Endodermal cell (in vitro differentiated cells): ENCODE data around the gene KIF26B. TPM values are rescaled to one million over a fixed set of nuclear protein-coding genes. Genes with fewer than 3 reads are reported as not detected.

ENCODE experiments used
- DNase-seq: peaks from one replicate; pipeline ENCODE4 v3.0.0-alpha.2; 2017
- H3K27ac ChIP-seq: 2 replicates; pipeline ENCODE4 v1.5.1; 2013; ENCODE audit warnings: mild to moderate bottlenecking, low read depth, low read length, moderate library complexity
- H3K27me3 ChIP-seq: 2 replicates; pipeline ENCODE4 v1.6.1; 2013; ENCODE audit warnings: mild to moderate bottlenecking, low read length, moderate library complexity; ENCODE audit not compliant: insufficient read depth, control insufficient read depth, poor library complexity, severe bottlenecking
- H3K36me3 ChIP-seq: 2 replicates; pipeline ENCODE4 v1.7.0; 2013; ENCODE audit warnings: mild to moderate bottlenecking, low read length, moderate library complexity; ENCODE audit not compliant: control insufficient read depth, insufficient read depth
- H3K4me1 ChIP-seq: one replicate; pipeline ENCODE4 v1.7.0; 2013; ENCODE audit warnings: low read length; ENCODE audit not compliant: control insufficient read depth, insufficient read depth
- H3K4me3 ChIP-seq: 2 replicates; pipeline ENCODE4 v1.5.1; 2013; ENCODE audit warnings: mild to moderate bottlenecking, low read length, moderate library complexity
- H3K9ac ChIP-seq: 2 replicates; pipeline ENCODE4 v1.6.1; 2013; ENCODE audit warnings: mild to moderate bottlenecking, low read length, moderate library complexity; ENCODE audit not compliant: poor library complexity, severe bottlenecking; ENCODE audit errors: extremely low read depth
- H3K9me3 ChIP-seq: 2 replicates; pipeline ENCODE4 v1.6.1; 2013; ENCODE audit warnings: mild to moderate bottlenecking, low read length, moderate library complexity; ENCODE audit not compliant: control insufficient read depth
- H3K27ac Mint-ChIP-seq: 2 replicates; pipeline ENCODE4 v1.8.0; 2020; ENCODE audit warnings: mixed read lengths
- H3K27me3 Mint-ChIP-seq: 2 replicates; pipeline ENCODE4 v1.8.0; 2021; ENCODE audit warnings: mild to moderate bottlenecking, mixed read lengths; ENCODE audit not compliant: insufficient read depth
- H3K36me3 Mint-ChIP-seq: 2 replicates; pipeline ENCODE4 v1.8.0; 2020; ENCODE audit warnings: low read depth, mixed read lengths
- H3K4me1 Mint-ChIP-seq: 2 replicates; pipeline ENCODE4 v1.8.0; 2020; ENCODE audit warnings: mixed read lengths
- H3K4me3 Mint-ChIP-seq: 2 replicates; pipeline ENCODE4 v1.8.0; 2020; ENCODE audit warnings: mild to moderate bottlenecking, moderate library complexity, mixed read lengths
- H3K9me3 Mint-ChIP-seq: 2 replicates; pipeline ENCODE4 v1.8.0; 2020; ENCODE audit warnings: mild to moderate bottlenecking, mixed read lengths
- whole genome bisulfite sequencing, 2 experiments: methylation state at CpG; one replicate each; pipeline versions ENCODE4 v1.1.5 to v1.1.7; 2013; ENCODE audit warnings: missing lambda C conversion rate in 2 of 2, mixed read lengths in 1 of 2; ENCODE audit not compliant: insufficient coverage in 1 of 2, insufficient read length in 1 of 2; 5-methylcytosine and 5-hydroxymethylcytosine counted together
- total RNA-seq, 2 donors: library from RNA; stranded (reverse); fragmentation: NEBNext Ultra II Directional in 1 of 2; extraction: Animal tissue kit (Norgen Biotek cat#: 25700) in 1 of 2; gene quantifications; 2 replicates in 1 of 2; 3 replicates in 1 of 2; pipeline ENCODE4 v1.2.1, GENCODE V29; 2021
- TF ChIP-seq, protein P1 (sequence below): fragments of 200-600 bp; sonication (generic); conservative IDR thresholded peaks from 2 replicates; pipeline ENCODE4 v1.5.0; 2021; ENCODE audit warnings: antibody characterized with exemption, mild to moderate bottlenecking

The KIF26B gene
- total RNA-seq, 2 donors from 2014 or later, result 12.3 to 21.0 TPM

DNA sequence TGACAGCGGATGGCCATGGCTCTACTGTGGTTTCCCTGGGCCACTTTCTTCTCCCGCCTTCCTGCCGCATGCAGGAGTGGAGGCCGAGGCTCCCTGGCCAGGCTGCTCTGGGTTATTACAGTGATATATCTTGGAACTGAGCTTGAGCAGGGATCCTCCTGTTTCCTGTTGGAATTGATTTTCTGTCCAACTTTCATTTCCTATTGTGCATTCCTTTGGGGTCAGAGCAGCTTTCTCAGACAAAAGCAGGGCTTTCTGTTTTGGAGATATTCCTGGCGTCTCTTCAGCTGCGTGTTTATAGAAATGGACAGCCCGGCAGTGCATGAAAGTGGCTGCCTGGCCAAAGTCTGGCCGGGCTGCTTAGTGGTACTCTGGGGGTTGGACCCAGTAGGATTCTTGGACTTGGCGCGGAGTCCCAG is 146.4 kb downstream of the KIF26B start:
- Histone ChIP-seq H3K4me1 (no peaks in the 10 kb centered on the region), H3K27ac (no peak overlapping the region), H3K9ac (no peak overlapping the region), H3K27me3 (no peaks in the 10 kb centered on the region), H3K4me3 (no peak overlapping the region), H3K36me3 (no peaks in the 10 kb centered on the region), H3K9me3 (no peaks in the 10 kb centered on the region)
- TF ChIP-seq, protein P1, sequence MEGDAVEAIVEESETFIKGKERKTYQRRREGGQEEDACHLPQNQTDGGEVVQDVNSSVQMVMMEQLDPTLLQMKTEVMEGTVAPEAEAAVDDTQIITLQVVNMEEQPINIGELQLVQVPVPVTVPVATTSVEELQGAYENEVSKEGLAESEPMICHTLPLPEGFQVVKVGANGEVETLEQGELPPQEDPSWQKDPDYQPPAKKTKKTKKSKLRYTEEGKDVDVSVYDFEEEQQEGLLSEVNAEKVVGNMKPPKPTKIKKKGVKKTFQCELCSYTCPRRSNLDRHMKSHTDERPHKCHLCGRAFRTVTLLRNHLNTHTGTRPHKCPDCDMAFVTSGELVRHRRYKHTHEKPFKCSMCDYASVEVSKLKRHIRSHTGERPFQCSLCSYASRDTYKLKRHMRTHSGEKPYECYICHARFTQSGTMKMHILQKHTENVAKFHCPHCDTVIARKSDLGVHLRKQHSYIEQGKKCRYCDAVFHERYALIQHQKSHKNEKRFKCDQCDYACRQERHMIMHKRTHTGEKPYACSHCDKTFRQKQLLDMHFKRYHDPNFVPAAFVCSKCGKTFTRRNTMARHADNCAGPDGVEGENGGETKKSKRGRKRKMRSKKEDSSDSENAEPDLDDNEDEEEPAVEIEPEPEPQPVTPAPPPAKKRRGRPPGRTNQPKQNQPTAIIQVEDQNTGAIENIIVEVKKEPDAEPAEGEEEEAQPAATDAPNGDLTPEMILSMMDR, result no peak
- Mint-ChIP-seq H3K36me3 (peaks cover 12% of the 10 kb centered on the region), H3K27ac (no peak overlapping the region), H3K4me3 (no peak overlapping the region), H3K4me1 (peaks cover 6% of the 10 kb centered on the region), H3K9me3 (peaks cover 2% of the 10 kb centered on the region), H3K27me3 (no peaks in the 10 kb centered on the region)
- DNase-seq, result no peak
- 95 to 96% methylated on average over 8 to 10 of the region's 10 CpGs for WGBS, 2 experiments

DNA sequence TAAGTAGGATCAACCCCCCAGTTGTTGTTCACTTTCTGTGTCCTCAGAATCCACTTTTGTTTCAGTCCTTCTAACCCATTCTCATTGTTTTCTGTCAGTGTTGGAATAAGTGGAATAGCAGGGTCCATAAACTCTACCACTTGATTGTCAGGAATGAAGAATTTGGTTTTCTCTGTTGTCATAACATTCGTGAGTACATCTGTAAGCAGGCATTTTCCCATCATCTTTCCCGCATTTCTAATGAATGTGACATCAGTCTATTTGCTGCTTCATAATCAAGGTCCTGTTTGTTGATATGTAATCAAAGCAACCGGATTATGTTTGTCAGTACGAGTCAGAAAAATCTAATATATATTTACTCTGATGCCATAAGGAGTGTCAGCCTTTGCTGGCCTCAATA is 147.1 kb downstream of the KIF26B start:
- no peak overlapping the region for H3K27ac Mint-ChIP-seq
- no peaks in the 10 kb centered on the region for H3K27me3 Mint-ChIP-seq
- no peak for DNase-seq
- no peak overlapping the region for H3K4me3 Mint-ChIP-seq
- H3K27ac ChIP-seq, result no peak overlapping the region
- no peak overlapping the region for H3K4me3 ChIP-seq
- H3K36me3 ChIP-seq, result no peaks in the 10 kb centered on the region
- H3K27me3 ChIP-seq, result no peaks in the 10 kb centered on the region
- H3K4me1 ChIP-seq, result no peaks in the 10 kb centered on the region
- 96 to 98% methylated on average over 3 to 4 of the region's 4 CpGs for WGBS, 2 experiments
- no peak overlapping the region for H3K9ac ChIP-seq
- H3K9me3 Mint-ChIP-seq, result peaks cover 2% of the 10 kb centered on the region
- no peaks in the 10 kb centered on the region for H3K9me3 ChIP-seq
- TF ChIP-seq, protein P1, result no peak
- peaks cover 8% of the 10 kb centered on the region for H3K36me3 Mint-ChIP-seq
- peaks cover 6% of the 10 kb centered on the region for H3K4me1 Mint-ChIP-seq

GRCh38 chr1:245304698-245305097 is 149.9 kb downstream of the KIF26B start:
- Histone ChIP-seq H3K27ac (no peak overlapping the region), H3K27me3 (no peaks in the 10 kb centered on the region), H3K9ac (no peak overlapping the region), H3K4me1 (no peaks in the 10 kb centered on the region), H3K4me3 (no peak overlapping the region), H3K36me3 (no peaks in the 10 kb centered on the region), H3K9me3 (no peaks in the 10 kb centered on the region)
- Mint-ChIP-seq H3K36me3 (peaks cover 8% of the 10 kb centered on the region), H3K4me1 (peaks cover 6% of the 10 kb centered on the region), H3K9me3 (peaks cover 5% of the 10 kb centered on the region), H3K4me3 (no peak overlapping the region), H3K27me3 (no peaks in the 10 kb centered on the region), H3K27ac (no peak overlapping the region)
- no peak for DNase-seq
- TF ChIP-seq, protein P1, result no peak
- 88 to 91% methylated on average over 1 to 3 of the region's 3 CpGs for WGBS, 2 experiments
